Measurements from ENCODE around the gene MLX. TPM values are rescaled to one million over a fixed set of nuclear protein-coding genes. Genes with fewer than 3 reads are reported as not detected.
"Not testable (repeated sequence)": the region's sequence is repeated elsewhere in the genome, so short reads cannot be mapped to it uniquely, and the experiment has no call there.

Gene MLX
- total RNA-seq, 1 experiment from 2014 or later, result 45.3 TPM

- H2BK15ac ChIP-seq (ENCODE audit: low read depth, low read length), result 0 out of 2 replicates have a peak overlapping the region, but pooled peaks have one; percentile 54
- H3K4me3 Mint-ChIP-seq, result peak overlapping the region; percentile 56 to 70
- H3K9ac ChIP-seq (ENCODE audit: extremely low read depth, insufficient read length, low read length), result no peak overlapping the region
- no peak overlapping the region for H3K56ac ChIP-seq (ENCODE audit: insufficient read length, low read depth, low read length)
- peak overlapping the region; percentile 49 for H3K4me2 ChIP-seq (ENCODE audit: insufficient read depth, insufficient read length, low read length)
- peaks cover 17% of the 10 kb centered on the region for H3K23me2 ChIP-seq (ENCODE audit: insufficient read length, low read depth, low read length, poor library complexity, severe bottlenecking)
- no peaks in the 10 kb centered on the region for H3K9me3 ChIP-seq (ENCODE audit: control insufficient read depth, low read depth, low read length)
- H3K27ac Mint-ChIP-seq, result no peak overlapping the region
- no peak overlapping the region for H3K14ac ChIP-seq (ENCODE audit: insufficient read depth, low read length)
- TF ChIP-seq CTCF (conservative IDR thresholded peaks at IDR 0.05), result no peak
- no peak overlapping the region for H2AFZ ChIP-seq (ENCODE audit: low read length)
- peaks cover 0 to 3% (median 2%) of the 10 kb centered on the region in 3 experiments; a peak in 1 of 7 replicates for H3K36me3 Mint-ChIP-seq (ENCODE audit: insufficient read depth in 1 of 3, low read depth in 3 of 3)
- H3K27ac ChIP-seq (ENCODE audit: insufficient read length, low read depth, low read length), result no peak overlapping the region
- H3K4me1 ChIP-seq (ENCODE audit: insufficient read depth, low read length), result no peaks in the 10 kb centered on the region
- no peaks in the 10 kb centered on the region for H3K79me1 ChIP-seq (ENCODE audit: insufficient read depth, low read depth, low read length, poor library complexity, severe bottlenecking)
- no peak overlapping the region for H3K4ac ChIP-seq (ENCODE audit: low read depth, low read length)
- H2BK5ac ChIP-seq (ENCODE audit: insufficient read length, low read length), result no peak overlapping the region
- no peaks in the 10 kb centered on the region for H3K27me3 ChIP-seq (ENCODE audit: insufficient read depth, low read length)
- H4K8ac ChIP-seq (replicated peaks; ENCODE audit: insufficient read length, low read depth, low read length), result no peak overlapping the region
- WGBS (ENCODE audit: extremely low coverage, insufficient read length, low lambda C conversion rate), result no CpG with 5 or more reads among the region's 14 CpGs
- H3K79me2 ChIP-seq (ENCODE audit: insufficient read depth, low read length), result no peaks in the 10 kb centered on the region
- H3K27me3 Mint-ChIP-seq (ENCODE audit: low read depth), result peaks cover 9% of the 10 kb centered on the region; the same call in 1 of the 2 replicates
- H3K9me3 Mint-ChIP-seq, result no peaks in the 10 kb centered on the region
- H4K91ac ChIP-seq (ENCODE audit: insufficient read length, low read depth, low read length), result no peak overlapping the region
- no peak for DNase-seq
- H3T11ph ChIP-seq (ENCODE audit: low read length), result no peak overlapping the region
- H2BK12ac ChIP-seq (ENCODE audit: insufficient read length, low read depth, low read length), result no peak overlapping the region
- no peak overlapping the region for H3K23ac ChIP-seq (ENCODE audit: insufficient read length, low read depth, low read length)
- H2AK5ac ChIP-seq (ENCODE audit: insufficient read length, low read length), result no peak overlapping the region
- peak overlapping the region; percentile 78 for H3K18ac ChIP-seq (ENCODE audit: insufficient read length, low read depth, low read length)
- H2BK20ac ChIP-seq (ENCODE audit: low read depth, low read length, poor library complexity, severe bottlenecking), result no peak overlapping the region
- H4K20me1 ChIP-seq (ENCODE audit: control insufficient read depth, insufficient read depth, insufficient read length), result no peaks in the 10 kb centered on the region
- H4K5ac ChIP-seq (ENCODE audit: insufficient read length, low read depth, low read length), result no peak overlapping the region
- H2BK120ac ChIP-seq (ENCODE audit: low read depth, low read length, poor library complexity, severe bottlenecking), result no peak overlapping the region
- peaks cover 6 to 22% of the 10 kb centered on the region in 2 experiments for H3K4me1 Mint-ChIP-seq
Observed at GRCh38 chr17:42548993-42549755, 17.7 kb upstream of the MLX start.

- H3K9me3 ChIP-seq (ENCODE audit: control insufficient read depth, low read depth, low read length); H3K27me3 Mint-ChIP-seq (ENCODE audit: low read depth); H2BK5ac ChIP-seq (ENCODE audit: insufficient read length, low read length); H4K5ac ChIP-seq (ENCODE audit: insufficient read length, low read depth, low read length); H3T11ph ChIP-seq (ENCODE audit: low read length); H4K91ac ChIP-seq (ENCODE audit: insufficient read length, low read depth, low read length); DNase-seq; H2AFZ ChIP-seq (ENCODE audit: low read length); H3K9ac ChIP-seq (ENCODE audit: extremely low read depth, insufficient read length, low read length); H3K56ac ChIP-seq (ENCODE audit: insufficient read length, low read depth, low read length); H2BK12ac ChIP-seq (ENCODE audit: insufficient read length, low read depth, low read length); H3K14ac ChIP-seq (ENCODE audit: insufficient read depth, low read length); H3K79me2 ChIP-seq (ENCODE audit: insufficient read depth, low read length); H2BK15ac ChIP-seq (ENCODE audit: low read depth, low read length); H3K9me3 Mint-ChIP-seq; H3K27me3 ChIP-seq (ENCODE audit: insufficient read depth, low read length); H4K20me1 ChIP-seq (ENCODE audit: control insufficient read depth, insufficient read depth, insufficient read length); H3K27ac ChIP-seq (ENCODE audit: insufficient read length, low read depth, low read length); H2BK20ac ChIP-seq (ENCODE audit: low read depth, low read length, poor library complexity, severe bottlenecking); H2BK120ac ChIP-seq (ENCODE audit: low read depth, low read length, poor library complexity, severe bottlenecking); H3K4me1 ChIP-seq (ENCODE audit: insufficient read depth, low read length); H4K8ac ChIP-seq (replicated peaks; ENCODE audit: insufficient read length, low read depth, low read length); H3K36me3 Mint-ChIP-seq (ENCODE audit: insufficient read depth in 1 of 3, low read depth in 3 of 3); H2AK5ac ChIP-seq (ENCODE audit: insufficient read length, low read length); H3K23ac ChIP-seq (ENCODE audit: insufficient read length, low read depth, low read length); H3K18ac ChIP-seq (ENCODE audit: insufficient read length, low read depth, low read length); H3K4ac ChIP-seq (ENCODE audit: low read depth, low read length); H3K79me1 ChIP-seq (ENCODE audit: insufficient read depth, low read depth, low read length, poor library complexity, severe bottlenecking): not testable (repeated sequence)
- no CpG with 5 or more reads among the region's 15 CpGs for WGBS (ENCODE audit: extremely low coverage, insufficient read length, low lambda C conversion rate)
- H3K4me2 ChIP-seq (ENCODE audit: insufficient read depth, insufficient read length, low read length), result peak within 1 kb of the TSS; percentile 43
- H3K23me2 ChIP-seq (ENCODE audit: insufficient read length, low read depth, low read length, poor library complexity, severe bottlenecking), result peaks cover 20% of the 10 kb centered on the region
- H3K4me3 Mint-ChIP-seq, result peak within 1 kb of the TSS; percentile 85 to 92
- peaks cover 14 to 35% of the 10 kb centered on the region in 2 experiments for H3K4me1 Mint-ChIP-seq
- H3K27ac Mint-ChIP-seq, result peak within 1 kb of the TSS in 2 of 3 experiments; percentile 61 to 77; a peak in 3 of 7 replicates
Observed at GRCh38 chr17:42552736-42553135, 14.2 kb upstream of the MLX start, which contains the start of gene HSD17B1. TSS of gene HSD17B1 (plus strand) at chr17:42552923. CDS start at chr17:42552934, 11 bp downstream.
